Esophagus muscularis mucosa (tissue), 4 donors: ENCODE results near the gene XXYLT1. TPM values are rescaled to one million over a fixed set of nuclear protein-coding genes. Genes with fewer than 3 reads are reported as not detected.

Experiments used
- DNase-seq: peaks from one replicate; pipeline ENCODE4 v3.0.0-alpha.2; 2017; ENCODE audit errors: extremely low spot score
- H3K27ac ChIP-seq, 4 donors: fragments of 200-600 bp; sonication (generic); replicated peaks in 1 of 4; 1 replicate in 3 of 4; 2 replicates in 1 of 4; pipeline ENCODE4 v1.5.1; 2016 to 2019; ENCODE audit warnings: mild to moderate bottlenecking in 1 of 4
- H3K27me3 ChIP-seq, 4 donors: fragments of 200-600 bp; sonication (generic); one replicate each; pipeline versions ENCODE4 v1.5.1 to v1.6.0; 2016 to 2019
- H3K36me3 ChIP-seq, 4 donors: fragments of 200-600 bp; sonication (generic); one replicate each; pipeline ENCODE4 v1.5.1; 2016 to 2019
- H3K4me1 ChIP-seq, 4 donors: fragments of 200-600 bp; sonication (generic); one replicate each; pipeline ENCODE4 v1.5.1; 2016 to 2019
- H3K4me3 ChIP-seq, 4 donors: fragments of 200-600 bp; sonication (generic); 1 replicate in 2 of 4; 2 replicates in 2 of 4; pipeline ENCODE4 v1.5.1; 2016 to 2019; ENCODE audit warnings: mild to moderate bottlenecking in 4 of 4, moderate library complexity in 1 of 4
- H3K9me3 ChIP-seq, 4 donors: fragments of 200-600 bp; sonication (generic); 1 replicate in 3 of 4; 2 replicates in 1 of 4; pipeline ENCODE4 v1.5.1; 2016 to 2019
- CTCF ChIP-seq, 3 experiments: fragments of 200-600 bp in 2 of 3; fragments of 450-650 bp in 1 of 3; sonication (generic) in 2 of 3; IDR thresholded peaks; one replicate each; pipeline ENCODE4 v1.5.1; 2017 to 2019; ENCODE audit warnings: antibody characterized with exemption in 3 of 3, mild to moderate bottlenecking in 2 of 3, moderate library complexity in 1 of 3
- EP300 ChIP-seq: sonication (generic); formaldehyde crosslinking; IDR thresholded peaks from one replicate; pipeline ENCODE4 v1.6.1; 2017; ENCODE audit warnings: antibody characterized with exemption
- POLR2A ChIP-seq: fragments of 450-650 bp; IDR thresholded peaks from one replicate; pipeline ENCODE4 v1.6.1; 2017; ENCODE audit warnings: antibody characterized with exemption, moderate library complexity, mild to moderate bottlenecking, low read depth
- POLR2AphosphoS5 ChIP-seq, 2 donors: sonication (generic); formaldehyde crosslinking; IDR thresholded peaks; one replicate each; pipeline ENCODE4 v1.6.1; 2017; ENCODE audit warnings: antibody characterized with exemption in 2 of 2
- WGBS: methylation state at CpG from one replicate; pipeline ENCODE4 v1.1.5; 2018; 5-methylcytosine and 5-hydroxymethylcytosine counted together
- intact Hi-C: fragments of 100-400 bp; cut with DNase I; formaldehyde crosslinking; loops from one replicate; pipeline ENCODE4 v1.15.1; 2023
- total RNA-seq, 4 donors: library from RNA; depleted of rRNA; stranded (reverse); fragments of >200 nt; gene quantifications; one replicate each; pipeline versions ENCODE4 v1.1.0 to v1.2.1, GENCODE V29; 2016

The XXYLT1 gene
- total RNA-seq, 4 donors from 2014 or later = 8.8 to 18.5 (median 13.9) TPM

DNA sequence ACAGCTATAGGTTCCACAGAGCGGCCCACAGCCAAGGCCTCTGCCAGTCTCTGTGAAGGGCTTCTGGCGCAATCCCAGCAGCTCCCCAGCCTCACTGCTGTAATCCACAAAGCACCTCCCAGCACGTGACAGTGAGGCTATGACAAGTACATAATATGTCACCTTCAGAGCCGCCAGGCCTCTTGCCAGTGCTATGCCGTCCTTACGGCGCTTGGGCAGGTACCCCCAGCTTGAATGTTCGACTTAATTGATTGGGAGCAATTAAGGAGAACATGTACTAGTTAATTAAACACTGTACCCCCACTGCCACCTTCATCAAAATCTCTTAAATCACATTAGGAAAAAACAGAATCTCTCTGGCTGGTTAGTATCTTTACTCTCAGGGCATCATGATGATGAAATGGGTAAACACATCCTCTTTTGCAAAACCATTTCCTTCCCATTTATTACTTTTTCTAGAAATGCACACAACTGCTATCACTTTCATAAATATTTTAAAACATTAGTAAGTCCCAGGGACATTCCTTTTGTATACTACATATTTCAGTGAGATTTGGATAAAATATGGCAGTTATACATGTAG is 169.9 kb downstream of the XXYLT1 start:
- WGBS = 83% methylated on average over 8 of the region's 8 CpGs
- no peak overlapping the region for H3K27ac ChIP-seq
- TF ChIP-seq POLR2A (no peak), POLR2AphosphoS5 (IDR thresholded peaks at IDR 0.05) (no peak), CTCF (IDR thresholded peaks at IDR 0.05) (no peak), EP300 (no peak)
- intact Hi-C loops = no loop called here
- H3K36me3 ChIP-seq = no peaks in the 10 kb centered on the region
- H3K27me3 ChIP-seq = no peaks in the 10 kb centered on the region
- no peaks in the 10 kb centered on the region for H3K9me3 ChIP-seq
- H3K4me3 ChIP-seq = no peak overlapping the region
- DNase-seq = no peak
- peaks cover 9 to 15% (median 11%) of the 10 kb centered on the region in 4 donors for H3K4me1 ChIP-seq

- WGBS = 88% methylated on average over 14 of the region's 14 CpGs
- Histone ChIP-seq H3K4me1 (peaks cover 9 to 15% (median 10%) of the 10 kb centered on the region in 4 donors), H3K36me3 (no peaks in the 10 kb centered on the region), H3K27ac (no peak overlapping the region), H3K27me3 (no peaks in the 10 kb centered on the region), H3K9me3 (no peaks in the 10 kb centered on the region), H3K4me3 (no peak overlapping the region)
- no peak for DNase-seq
- intact Hi-C loops = no loop called here
- no peak for TF ChIP-seq POLR2A
- no peak for TF ChIP-seq CTCF (IDR thresholded peaks at IDR 0.05)
- no peak for TF ChIP-seq EP300
- TF ChIP-seq POLR2AphosphoS5 (IDR thresholded peaks at IDR 0.05) = no peak
Measured at GRCh38 chr3:195099951-195100785, 170.8 kb downstream of the XXYLT1 start.

DNA sequence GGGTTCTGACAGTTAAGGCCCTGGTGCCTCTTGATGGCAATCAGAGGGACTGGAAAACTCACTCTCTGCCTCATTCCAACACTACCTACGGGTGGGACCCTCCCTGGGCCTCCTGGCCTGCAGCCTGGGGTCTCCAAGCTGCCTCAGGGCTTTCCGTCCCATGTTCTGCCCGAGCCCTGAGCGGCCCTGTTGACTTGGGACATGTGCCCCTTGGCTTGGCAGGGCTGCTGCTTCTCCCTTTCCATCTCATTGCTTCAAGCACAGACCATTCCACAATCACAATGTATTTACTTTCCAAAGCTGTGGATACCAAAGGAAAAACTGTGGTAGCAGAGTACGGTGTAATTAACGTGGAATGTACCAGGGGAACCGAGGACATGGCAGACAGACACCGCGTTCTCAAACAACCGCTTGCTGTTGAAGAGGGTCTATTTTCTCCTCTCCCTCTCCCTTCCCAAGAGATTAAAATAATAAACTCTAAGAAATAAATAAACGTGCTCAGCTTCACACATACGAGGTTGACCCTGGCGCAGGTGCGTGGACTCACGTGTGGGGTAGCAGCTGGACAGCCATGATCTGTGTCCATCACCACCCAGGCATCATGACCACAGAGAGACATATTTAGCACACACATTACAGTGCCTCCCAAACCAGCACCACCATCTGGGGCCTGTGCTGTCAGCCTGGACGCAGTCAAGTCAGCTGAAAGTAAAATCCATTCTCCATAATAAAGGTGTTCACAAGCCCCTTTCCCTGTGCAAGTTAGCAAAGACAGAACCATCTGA is 172.0 kb downstream of the XXYLT1 start:
- WGBS = 89% methylated on average over 16 of the region's 16 CpGs
- Histone ChIP-seq H3K4me3 (no peak overlapping the region), H3K27me3 (no peaks in the 10 kb centered on the region), H3K4me1 (peaks cover 9 to 15% (median 10%) of the 10 kb centered on the region in 4 donors), H3K27ac (no peak overlapping the region), H3K9me3 (no peaks in the 10 kb centered on the region), H3K36me3 (no peaks in the 10 kb centered on the region)
- TF ChIP-seq POLR2AphosphoS5 (IDR thresholded peaks at IDR 0.05) (no peak), POLR2A (no peak), CTCF (IDR thresholded peaks at IDR 0.05) (no peak), EP300 (no peak)
- no peak for DNase-seq
- intact Hi-C loops = no loop called here

DNA sequence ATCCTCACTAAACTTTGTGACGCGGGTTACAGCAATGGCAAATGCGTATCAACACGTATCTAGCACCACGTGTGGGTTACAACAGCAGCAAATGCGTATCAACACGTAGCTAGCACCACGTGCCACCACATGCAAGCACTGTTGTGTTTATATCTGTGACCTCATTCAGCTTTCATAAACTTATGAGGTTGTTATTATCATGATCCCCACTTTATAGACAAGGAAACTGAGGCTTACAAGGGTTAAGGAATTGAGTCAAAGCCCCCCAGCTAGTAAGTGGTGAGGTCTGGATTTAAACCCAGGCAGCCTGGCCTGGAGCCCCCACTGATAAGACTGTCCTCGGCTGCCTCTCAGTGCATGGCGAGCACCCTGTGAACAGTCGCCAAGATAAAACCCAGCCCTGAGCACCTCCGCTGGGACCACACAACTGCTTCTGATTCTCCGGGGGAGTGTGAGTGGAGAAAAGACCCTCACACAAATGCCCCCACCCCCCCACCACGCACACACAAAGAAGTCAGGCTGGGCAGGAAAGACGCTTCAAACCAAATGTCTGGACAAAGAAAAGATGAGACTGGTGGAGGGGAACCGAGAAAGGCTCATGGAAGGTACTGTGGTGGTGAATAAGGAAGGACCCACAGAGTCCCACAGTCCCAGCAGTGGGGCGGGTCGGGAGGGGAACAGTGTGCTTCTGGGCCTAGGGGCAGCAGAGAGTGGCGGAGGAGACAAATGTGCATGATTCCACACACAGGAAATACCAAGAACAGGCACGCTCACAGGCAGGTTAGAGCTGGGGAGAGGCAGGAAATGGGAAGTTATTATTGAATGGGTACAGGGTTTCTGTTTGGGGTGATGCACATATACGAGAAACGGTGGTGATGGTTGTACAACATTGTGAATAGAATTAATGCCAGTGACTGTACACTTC is 173.4 kb downstream of the XXYLT1 start:
- Histone ChIP-seq H3K36me3 (no peaks in the 10 kb centered on the region), H3K9me3 (no peaks in the 10 kb centered on the region), H3K4me1 (peaks cover 2 to 9% (median 3%) of the 10 kb centered on the region in 4 donors), H3K27ac (no peak overlapping the region), H3K27me3 (no peaks in the 10 kb centered on the region), H3K4me3 (no peak overlapping the region)
- WGBS = 83% methylated on average over 21 of the region's 22 CpGs
- no peak for DNase-seq
- intact Hi-C loops = no loop called here
- TF ChIP-seq POLR2AphosphoS5 (IDR thresholded peaks at IDR 0.05) (no peak), CTCF (IDR thresholded peaks at IDR 0.05) (no peak), EP300 (no peak), POLR2A (no peak)
